Ecto neural progenitor cell (in vitro differentiated cells): ENCODE results near the gene ATP11A.
A peak's percentile ranks its signal among the peaks of the same experiment; 100 is the strongest.

Source experiments
- DNase-seq: peaks from one replicate; pipeline ENCODE4 v3.0.0-alpha.2; 2018; ENCODE audit warnings: low spot score

ATP11A gene

DNA sequence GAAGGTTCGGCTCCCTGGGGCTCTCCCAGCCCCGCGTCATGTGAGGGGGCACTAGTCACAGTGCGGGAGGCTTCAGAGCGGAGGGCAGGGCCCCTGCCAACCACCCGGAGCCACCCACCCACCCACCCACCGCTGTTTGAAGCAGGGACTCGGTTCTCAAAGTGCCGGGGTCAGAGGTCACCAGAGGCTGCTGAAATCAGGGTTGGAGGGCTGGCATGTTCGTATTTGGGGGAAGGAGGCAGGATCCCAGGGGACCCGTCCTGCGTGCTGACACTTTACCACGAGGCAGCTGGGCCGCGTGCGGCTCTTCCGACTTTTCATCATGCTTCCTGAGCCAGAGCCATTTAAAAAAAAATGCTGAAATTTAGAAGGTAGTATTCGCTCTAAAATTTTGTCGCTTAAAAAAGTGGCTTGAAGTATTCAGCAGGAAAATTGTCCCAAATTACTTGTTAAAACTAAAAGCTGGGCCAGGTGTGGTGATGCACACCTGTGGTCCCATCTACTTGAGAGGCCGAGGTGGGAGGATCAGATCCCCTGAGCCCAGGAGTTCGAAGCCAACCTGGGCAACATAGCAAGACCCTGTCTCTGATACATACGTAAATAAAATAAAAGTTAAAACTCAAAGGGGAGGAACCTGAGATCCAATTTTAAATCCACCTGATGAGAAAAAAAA lies 21.2 kb downstream of the ATP11A start:
- DNase-seq: no peak

DNA sequence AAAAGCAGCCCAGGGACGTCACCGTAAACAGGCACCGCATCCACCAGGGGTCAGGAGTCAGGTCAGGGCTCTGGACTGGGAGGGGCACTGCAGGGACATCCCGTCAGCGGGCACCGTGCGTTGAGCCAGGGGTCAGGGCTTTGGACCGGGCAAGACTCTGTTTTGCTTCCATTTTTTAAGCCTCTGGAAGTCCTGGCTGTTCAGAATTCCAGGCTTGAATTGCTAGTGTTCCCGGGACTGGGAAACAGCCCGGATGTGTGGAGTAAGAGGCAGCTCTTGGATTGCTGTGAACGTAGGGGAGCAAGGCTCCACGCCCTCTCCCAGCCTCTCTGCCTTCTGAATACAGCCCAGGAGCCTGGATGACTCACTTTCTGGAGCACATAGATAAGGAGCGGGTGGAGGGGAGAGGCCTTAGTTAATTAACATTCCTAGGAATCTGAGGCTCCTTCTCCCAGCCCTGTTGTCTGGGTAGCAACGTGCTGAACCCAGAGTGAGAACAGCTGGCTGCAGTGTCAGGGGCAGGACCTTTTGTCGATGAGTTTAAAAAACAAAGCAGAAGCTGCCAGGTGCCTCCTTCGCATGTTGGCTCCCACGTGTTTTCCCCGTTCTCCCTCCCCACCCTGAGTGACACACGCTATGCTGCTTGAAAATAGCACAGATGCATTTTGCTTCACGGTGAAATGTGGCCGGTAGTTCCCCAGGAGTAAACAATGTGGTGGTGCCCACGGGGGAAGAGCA lies 21.9 kb downstream of the ATP11A start:
- peak; percentile 82 for DNase-seq

- no peak for DNase-seq
These were observed 22.8 kb downstream of the ATP11A start for GRCh38 chr13:112712451-112713207.

DNA sequence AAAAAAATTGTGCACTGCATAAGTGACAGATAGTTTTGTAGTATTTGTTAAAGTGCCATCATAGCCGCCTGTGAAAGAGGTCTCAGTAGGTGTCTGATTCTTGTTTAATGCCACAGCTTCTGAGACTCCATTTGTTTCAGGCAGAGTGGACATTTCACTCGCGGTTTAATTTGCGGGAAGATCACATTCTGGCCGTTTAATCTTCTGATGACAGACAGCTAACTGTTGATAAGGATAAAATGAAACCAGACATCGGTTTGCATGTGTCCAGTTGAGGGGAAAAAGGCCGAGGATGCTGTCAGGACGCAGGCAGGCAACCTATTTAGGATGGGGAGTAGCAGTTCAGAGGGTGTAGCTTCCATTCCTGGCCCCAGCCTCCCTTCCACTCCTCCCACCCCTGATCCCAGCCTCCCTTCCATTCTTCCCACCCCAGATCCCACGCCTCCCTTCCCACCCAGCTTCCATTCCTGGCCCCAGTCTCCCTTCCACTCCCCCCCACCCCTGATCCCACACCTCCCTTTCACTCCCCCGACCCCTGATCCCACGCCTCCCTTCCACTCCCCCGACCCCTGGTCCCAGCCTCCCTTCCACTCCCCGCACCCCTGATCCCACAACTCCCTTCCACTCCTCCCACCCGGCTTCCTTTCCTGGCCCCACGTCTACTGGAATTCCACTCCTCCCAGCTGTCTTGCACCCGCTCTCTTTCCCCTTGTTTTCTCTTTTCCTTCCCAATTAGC lies 23.8 kb downstream of the ATP11A start:
- DNase-seq: no peak

GRCh38 chr13:112714376-112715174 lies 24.7 kb downstream of the ATP11A start:
- DNase-seq: no peak

DNA sequence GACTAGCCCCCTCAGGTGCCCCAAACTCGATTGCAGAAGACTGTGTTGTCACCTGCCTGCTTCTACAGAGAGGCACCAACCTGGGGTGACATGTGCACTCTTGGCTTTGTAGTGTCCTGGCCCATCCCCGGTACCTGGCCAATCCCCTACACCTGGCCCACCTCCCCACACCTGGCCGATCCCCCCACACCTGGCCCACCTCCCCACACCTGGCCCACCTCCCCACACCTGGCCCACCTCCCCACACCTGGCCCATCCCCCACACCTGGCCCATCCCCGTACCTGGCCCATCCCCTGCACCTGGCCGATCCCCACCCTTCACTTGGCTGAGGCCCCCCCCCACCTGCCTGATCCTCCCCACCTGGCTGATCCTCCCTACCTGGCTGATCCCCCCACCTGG lies 25.4 kb downstream of the ATP11A start:
- DNase-seq: no peak

DNA sequence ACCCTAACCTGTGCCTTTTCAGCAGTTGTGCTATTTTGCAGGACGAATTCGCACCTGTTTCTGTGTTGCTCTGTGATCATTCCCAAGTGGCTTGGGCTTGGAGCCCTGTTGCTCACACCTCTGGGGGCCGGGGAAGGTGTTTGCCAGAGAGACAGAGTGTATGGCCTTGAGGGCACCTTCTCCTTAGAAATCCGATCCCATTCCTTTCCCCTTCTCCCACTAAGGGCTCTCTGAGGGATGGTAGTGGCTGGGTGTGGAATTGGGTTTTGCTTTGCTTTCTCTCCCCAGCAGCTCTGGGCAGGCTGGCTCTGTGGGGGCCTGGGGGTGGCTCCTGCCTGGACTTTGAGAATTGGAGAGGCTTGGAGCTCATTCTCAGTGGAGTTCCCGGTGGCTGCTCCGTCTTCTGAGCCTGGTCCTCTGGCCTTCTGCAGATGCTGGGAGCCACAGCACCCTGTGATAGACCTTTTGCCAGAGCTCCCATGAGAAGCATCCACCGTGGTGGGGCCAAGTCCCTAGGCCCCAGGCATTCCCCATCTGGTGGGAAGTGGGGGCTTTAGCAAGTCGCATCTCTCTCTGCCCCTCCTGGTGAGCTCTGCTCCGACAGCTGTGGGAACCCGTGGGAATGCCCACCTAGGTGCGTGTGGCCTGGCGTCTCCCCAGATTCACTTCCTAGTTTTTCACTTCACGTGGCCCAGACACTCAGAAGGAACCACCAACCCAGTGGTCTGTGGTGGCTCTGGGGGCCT lies 26.1 kb downstream of the ATP11A start:
- no peak for DNase-seq

- DNase-seq: no peak
These were observed 26.6 kb downstream of the ATP11A start for GRCh38 chr13:112716461-112716820.

- no peak for DNase-seq
These were observed 27.1 kb downstream of the ATP11A start for GRCh38 chr13:112716841-112717520.

- no peak for DNase-seq
These were observed 28.5 kb downstream of the ATP11A start for GRCh38 chr13:112718318-112718717.

- DNase-seq: no peak
These were observed 29.2 kb downstream of the ATP11A start for GRCh38 chr13:112719016-112719415.

DNA sequence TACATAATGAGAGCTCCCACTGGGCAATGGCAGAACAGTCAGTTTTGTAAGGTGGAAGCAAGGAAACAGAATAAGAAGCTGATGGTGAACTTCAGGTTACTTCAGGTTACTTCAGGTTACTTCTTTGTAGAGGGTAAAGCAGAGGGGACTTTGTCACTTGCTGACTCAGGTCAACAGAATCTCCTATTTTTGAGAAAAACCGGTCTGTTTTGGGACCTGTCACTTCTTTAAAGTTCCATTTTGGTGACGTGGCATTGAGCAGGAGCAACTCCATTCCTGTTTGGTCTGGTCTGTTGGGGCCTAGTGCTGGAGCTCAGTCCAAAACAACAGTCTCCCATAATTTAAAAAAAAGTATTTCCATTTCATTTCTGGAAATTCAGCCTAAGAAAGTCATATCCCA lies 29.7 kb downstream of the ATP11A start:
- no peak for DNase-seq

GRCh38 chr13:112720251-112720650 lies 30.4 kb downstream of the ATP11A start:
- DNase-seq: no peak

DNA sequence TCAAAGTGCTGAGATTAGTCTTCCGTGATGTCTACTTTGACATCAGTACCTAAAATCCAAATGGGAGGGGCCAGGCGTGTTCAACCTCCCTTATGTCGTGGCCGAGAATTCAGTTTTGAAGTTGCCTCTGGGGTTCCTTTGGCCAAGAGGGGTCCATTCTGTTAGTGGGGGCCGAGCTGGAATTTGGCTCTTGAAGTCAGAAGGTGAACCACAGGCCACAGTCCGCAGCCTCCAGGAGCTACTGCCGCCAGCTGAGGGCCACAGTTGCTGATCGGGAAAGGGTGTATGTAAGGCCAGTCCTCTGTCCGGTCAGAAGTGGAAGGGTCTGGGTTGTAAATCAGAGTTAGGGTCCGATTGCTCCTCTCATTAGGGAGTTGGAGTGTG lies 31.0 kb downstream of the ATP11A start:
- no peak for DNase-seq

DNA sequence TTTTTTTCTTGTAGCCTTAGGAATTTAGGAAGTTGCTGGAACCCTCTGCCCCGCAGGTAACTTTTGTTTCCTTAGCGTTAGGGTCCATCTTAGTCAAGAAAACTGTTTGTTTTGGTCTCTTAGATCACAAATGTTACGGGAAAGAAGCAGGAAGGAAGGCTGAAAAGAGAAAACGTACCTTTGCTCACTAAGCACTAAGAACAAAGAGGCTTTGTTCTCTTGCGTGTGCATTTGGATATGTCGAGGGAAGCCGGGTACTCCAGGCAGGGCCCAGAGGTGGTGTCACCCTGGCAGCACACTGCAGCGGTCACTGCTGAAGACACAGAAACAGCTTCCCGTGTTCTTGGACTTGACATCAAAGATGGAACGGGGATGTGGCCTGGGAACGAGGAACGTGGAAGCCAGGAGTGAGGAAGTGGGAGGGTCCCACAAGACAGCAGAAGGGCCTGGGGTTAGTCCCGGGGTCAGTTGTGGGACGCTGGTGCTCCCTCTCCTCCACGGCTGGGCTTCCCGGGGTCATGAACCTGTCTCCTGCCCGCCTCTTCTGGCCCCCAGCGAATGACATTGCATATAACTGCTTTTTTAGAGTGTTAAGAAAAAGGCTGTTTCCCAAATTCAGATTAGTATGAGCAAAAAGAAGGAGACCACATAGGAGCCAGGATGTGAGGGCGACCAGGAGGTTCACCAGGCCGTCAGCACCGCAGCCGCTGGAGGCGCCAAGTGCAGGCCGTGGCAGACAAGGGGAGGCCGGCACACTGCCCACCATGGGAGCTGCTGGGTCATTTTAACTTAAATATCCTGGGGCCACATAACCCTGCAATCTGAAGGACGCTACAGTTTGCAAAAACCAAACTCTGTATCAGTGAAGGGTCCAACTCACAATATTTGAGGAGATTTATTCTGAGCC lies 31.6 kb downstream of the ATP11A start:
- DNase-seq: no peak

GRCh38 chr13:112722433-112723263 lies 32.8 kb downstream of the ATP11A start:
- DNase-seq: no peak

DNA sequence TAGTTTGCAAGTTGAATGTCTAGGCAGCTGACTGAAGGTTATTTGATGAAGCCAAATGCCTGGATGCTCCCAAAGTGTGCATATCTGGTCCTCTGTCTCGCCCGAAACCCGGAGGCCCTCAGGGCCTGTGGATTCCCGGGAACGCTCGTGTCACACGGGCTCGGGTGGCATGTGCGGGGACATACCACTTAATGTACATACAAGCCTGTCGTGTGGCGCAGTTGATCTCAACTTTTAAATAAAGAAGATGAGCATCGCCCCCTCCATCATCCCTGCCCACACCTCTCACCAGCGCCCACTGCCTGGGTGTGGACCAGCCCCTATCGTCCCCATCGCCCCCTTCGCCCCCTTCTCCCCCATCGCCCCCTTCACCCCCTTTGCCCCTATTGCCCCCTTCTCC lies 33.9 kb downstream of the ATP11A start:
- no peak for DNase-seq

DNA sequence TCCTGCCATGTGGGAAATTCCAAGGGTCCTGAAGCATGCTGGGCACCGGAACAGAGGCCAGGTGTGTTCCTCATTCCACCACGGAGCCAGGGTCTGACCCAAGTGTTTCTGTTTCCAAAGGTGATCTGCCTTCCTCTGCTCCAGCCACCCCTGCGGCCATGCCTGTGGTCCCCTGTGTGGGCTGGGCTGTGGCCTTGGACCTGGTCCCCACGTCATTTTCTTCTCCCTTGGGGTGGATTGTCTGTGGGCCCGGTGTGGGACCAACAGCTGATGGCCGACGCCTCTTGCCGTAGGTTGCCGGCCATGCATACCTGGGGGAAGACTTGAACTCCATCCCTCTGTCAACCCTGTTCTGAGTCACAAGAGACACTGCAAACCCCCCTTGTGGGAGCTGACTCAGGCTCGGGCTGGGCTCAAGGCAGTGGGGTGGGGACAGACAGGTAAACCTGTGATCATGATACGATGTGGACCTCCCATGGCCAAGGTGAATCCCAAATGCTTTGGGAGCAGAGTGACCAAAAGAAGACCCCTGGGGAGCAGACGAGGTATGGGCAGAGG lies 35.0 kb downstream of the ATP11A start:
- DNase-seq: no peak
